HG03460 (cell line): ENCODE measurements around the gene ITCH.
A peak's percentile ranks its signal among the peaks of the same experiment; 100 is the strongest.
"Not testable (repeated sequence)": the region's sequence is repeated elsewhere in the genome, so short reads cannot be mapped to it uniquely, and the experiment has no call there.

Experiments
- ATAC-seq: cut with Tn5 transposase; IDR thresholded peaks from one replicate; pipeline ENCODE4 v1.9.1; 2021; ENCODE audit not compliant: unreplicated experiment

ITCH gene

GRCh38 chr20:34343458-34344211, 19.4 kb upstream of the ITCH start:
- no peak for ATAC-seq

GRCh38 chr20:34344238-34344637, 18.8 kb upstream of the ITCH start:
- ATAC-seq = no peak

- no peak for ATAC-seq
Measured at GRCh38 chr20:34345402-34345736, 17.7 kb upstream of the ITCH start.

DNA sequence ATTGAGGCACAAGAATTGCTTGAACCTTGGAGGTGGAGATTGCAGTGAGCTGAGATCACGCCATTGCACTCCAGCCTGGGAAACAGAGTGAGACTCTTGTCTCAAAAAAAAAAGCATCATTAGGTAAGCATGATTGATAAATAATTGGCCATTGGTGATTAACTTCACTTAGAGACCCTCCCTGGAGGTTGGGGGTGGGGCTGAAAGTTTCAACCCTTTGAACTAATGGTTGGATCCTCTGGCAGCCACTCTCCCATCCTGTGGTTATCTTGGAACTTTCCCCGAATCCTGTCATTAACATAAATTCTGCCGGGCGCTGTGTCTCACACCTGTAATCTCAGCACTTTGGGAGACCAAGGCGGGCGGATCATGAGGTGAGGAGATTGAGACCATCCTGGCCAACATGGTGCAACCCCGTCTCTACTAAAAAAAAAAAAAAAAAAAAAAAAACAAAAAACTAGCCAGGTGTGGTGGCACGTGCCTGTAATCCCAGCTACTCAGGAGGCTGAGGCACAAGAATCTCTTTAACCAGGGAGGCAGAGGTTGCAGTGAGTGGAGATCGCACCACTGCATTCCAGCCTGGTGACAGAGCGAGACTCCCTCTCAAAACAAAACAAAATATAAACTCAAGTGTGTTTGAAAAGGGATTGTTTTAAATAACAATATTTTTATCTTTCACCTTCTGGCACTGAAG, 17.1 kb upstream of the ITCH start:
- ATAC-seq = not testable (repeated sequence)

DNA sequence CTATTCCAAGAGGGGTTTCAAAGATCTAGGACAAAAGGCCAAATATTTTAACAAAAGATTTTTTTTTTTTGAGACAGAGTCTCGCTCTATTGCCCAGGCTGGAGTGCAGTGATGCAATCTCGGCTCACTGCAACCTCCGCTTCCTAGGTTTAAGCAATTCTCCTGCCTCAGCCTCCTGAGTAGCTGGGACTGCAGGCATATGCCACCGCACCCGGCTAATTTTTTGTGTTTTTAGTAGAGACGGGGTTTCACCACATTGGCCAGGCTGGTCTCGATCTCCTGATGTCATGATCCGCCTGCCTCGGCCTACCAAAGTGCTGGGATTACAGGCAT, 16.6 kb upstream of the ITCH start:
- not testable (repeated sequence) for ATAC-seq

DNA sequence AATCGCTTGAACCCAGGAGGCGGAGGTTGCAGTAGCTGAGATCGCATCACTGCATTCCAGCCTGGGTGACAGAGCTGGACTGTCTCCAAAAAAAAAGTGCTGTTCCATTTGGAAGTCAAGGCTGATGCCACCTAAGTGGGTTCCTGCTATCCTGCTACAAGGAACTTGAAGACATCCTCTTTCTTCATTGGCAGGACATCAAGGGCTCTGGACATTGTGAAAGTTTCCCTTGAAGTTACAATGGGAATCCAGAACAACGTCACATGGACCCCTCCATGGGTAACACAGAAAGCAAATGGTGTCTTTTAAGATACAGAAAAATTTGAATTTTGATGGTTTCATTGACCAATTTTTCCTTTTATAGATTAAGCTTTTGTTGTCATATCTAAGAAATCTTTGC, 15.5 kb upstream of the ITCH start:
- no peak for ATAC-seq

GRCh38 chr20:34350095-34350494, 13.0 kb upstream of the ITCH start:
- ATAC-seq = no peak

- ATAC-seq = not testable (repeated sequence)
Measured at GRCh38 chr20:34353467-34353866, 9.6 kb upstream of the ITCH start.

GRCh38 chr20:34355427-34355826, 7.6 kb upstream of the ITCH start:
- ATAC-seq = no peak

- ATAC-seq = not testable (repeated sequence)
Measured at GRCh38 chr20:34359729-34360128, 3.3 kb upstream of the ITCH start.

DNA sequence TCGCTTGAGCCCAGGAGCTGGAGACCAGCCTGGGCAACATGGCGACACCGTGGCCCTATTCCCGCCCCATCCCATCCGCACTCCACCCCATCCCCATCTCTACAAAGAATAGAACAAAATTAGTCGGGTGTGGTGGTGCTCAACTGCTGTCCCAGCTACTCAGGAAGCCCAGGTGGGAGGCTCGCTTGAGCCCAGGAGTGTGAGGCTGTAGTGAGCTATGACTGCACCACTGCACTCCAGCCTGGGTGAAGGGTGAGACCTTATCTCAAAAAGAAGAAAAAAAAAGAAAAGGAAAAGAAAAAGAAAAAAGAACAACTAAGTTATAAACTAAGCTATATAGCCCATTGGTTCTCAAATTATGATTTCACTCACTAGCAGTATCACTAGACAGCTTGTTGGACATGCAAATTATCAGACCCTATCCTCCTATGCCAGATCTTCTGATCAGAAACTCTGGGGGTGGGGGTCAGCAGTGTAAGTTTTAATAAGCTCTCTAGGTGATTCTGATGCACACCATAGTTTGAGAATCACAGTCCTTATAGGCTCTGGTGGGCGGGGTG, 491 bp upstream of the ITCH start:
- ATAC-seq = peak; percentile 9

- peak; percentile 37 for ATAC-seq
Measured at GRCh38 chr20:34363465-34364222, 571 bp downstream of the ITCH start.

DNA sequence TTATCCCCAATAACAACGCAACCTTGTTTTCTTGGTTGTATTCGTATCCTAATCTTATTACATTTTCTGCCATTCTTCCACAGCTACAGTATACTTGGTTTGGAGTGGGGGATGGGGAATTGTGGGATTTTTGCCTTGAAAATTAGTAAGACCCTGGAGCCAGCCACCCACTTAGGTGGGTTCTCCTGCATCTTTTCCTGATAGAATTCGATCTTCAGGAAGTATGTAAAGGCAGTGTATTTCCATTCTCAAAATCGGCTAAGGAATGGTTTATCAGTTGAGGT, 1.1 kb downstream of the ITCH start:
- ATAC-seq = no peak

- ATAC-seq = no peak
Measured at GRCh38 chr20:34365765-34366213, 2.7 kb downstream of the ITCH start.

DNA sequence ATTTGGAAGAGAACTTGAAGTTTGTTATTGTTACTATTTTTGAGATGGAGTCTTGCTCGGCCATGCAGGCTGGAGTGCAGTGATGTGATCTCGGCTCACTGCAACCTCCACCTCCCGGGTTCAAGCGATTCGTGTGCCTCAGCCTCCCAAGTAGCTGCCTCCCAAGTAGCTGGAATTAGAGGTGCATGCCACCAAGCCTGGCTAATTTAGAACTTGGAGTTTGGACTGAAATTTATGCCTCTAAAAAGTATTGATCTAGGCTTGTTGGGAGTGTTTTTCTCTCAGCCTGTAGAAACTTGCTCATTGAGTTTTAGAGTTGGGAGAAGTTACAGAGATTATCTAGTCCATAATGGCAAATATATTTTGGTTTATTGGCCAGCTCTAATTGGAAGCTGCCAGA, 4.1 kb downstream of the ITCH start:
- no peak for ATAC-seq

- not testable (repeated sequence) for ATAC-seq
Measured at GRCh38 chr20:34367911-34368310, 4.8 kb downstream of the ITCH start.

- no peak for ATAC-seq
Measured at GRCh38 chr20:34368547-34368946, 5.5 kb downstream of the ITCH start.

DNA sequence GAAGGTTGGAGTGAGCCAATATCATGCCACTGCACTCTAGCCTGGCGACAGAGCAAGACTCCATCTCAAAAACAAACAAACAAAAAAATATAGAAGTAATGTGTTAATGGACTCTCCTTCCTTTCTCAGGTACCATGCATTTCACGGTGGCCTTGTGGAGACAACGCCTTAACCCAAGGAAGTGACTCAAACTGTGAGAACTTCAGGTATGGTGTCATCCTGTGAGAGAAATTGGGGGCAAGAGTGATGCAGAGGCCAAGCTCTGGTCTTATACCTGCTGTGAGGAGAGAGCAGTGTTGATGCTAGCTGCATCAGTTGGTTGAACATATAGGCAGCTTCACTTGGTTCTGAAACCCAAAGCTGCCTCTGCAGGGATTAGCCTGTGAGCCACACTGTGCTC, 6.2 kb downstream of the ITCH start:
- no peak for ATAC-seq

- ATAC-seq = no peak
Measured at GRCh38 chr20:34370062-34370461, 7.0 kb downstream of the ITCH start.

- no peak for ATAC-seq
Measured at GRCh38 chr20:34373445-34373844, 10.4 kb downstream of the ITCH start.

DNA sequence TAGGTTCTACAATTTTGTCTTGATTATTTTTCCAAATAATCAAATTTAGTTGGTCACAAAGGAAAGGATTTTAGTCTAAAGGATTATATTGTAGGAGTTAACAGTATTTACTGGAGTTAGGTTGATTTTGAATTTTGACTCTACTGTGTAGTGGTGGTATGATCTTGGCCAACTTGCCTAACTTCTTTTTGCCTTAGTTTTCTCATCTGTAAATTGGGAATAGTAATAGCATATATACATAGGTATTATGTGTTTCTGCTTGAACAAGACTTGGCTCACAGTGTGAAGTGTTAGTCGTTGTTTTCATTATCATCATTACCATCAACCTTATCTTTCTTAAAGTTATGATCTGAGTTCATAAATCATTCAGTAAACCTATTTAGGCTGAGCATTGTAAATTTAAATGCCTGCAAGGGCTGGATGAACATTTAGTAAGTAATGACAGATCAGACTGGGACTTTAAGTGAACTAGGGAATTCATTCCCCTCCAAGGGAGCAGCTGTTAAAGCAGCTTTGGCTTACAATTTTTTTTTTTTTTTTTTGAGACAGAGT, 11.2 kb downstream of the ITCH start:
- no peak for ATAC-seq

- ATAC-seq = no peak
Measured at GRCh38 chr20:34375977-34376430, 12.9 kb downstream of the ITCH start.
